OCI-LY3 (cell line): Measurements from ENCODE around the gene CLDN14.

Experiments
- H2AFZ ChIP-seq: fragments of 200-600, 300-600 bp; shearing (Covaris generic); 2 replicates; pipeline ENCODE4 v1.6.0; 2014; ENCODE audit warnings: antibody characterized with exemption, low read depth, low read length
- H3K27ac ChIP-seq: fragments of 200-600, 300-600 bp; sonication (generic); 2 replicates; pipeline ENCODE4 v1.5.1; 2014; ENCODE audit warnings: mild to moderate bottlenecking, low read length, moderate library complexity, mixed read lengths
- H3K27me3 ChIP-seq: fragments of 200-600, 300-600 bp; sonication (generic); 2 replicates; pipeline ENCODE4 v1.6.1; 2014; ENCODE audit warnings: low read depth, low read length, mixed read lengths
- H3K36me3 ChIP-seq: fragments of 200-600, 300-600 bp; sonication (generic); replicated peaks from 2 replicates; pipeline ENCODE3; 2014; ENCODE audit warnings: low read depth, low read length, mixed read lengths
- H3K4me1 ChIP-seq: fragments of 300-600, 200-600 bp; sonication (generic); 2 replicates; pipeline ENCODE4 v1.6.1; 2014; ENCODE audit warnings: low read length, mixed read lengths
- H3K4me2 ChIP-seq: fragments of 200-600, 300-600 bp; sonication (generic); 2 replicates; pipeline ENCODE4 v1.6.1; 2014; ENCODE audit warnings: low read length, mixed read lengths
- H3K4me3 ChIP-seq: fragments of 300-600, 200-600 bp; sonication (generic); 2 replicates; pipeline ENCODE4 v1.5.1; 2014; ENCODE audit warnings: antibody characterized with exemption, mild to moderate bottlenecking, low read length, moderate library complexity
- H3K79me2 ChIP-seq: fragments of 300-600, 200-600 bp; shearing (Covaris generic); 2 replicates; pipeline ENCODE4 v1.6.1; 2014; ENCODE audit warnings: mild to moderate bottlenecking, low read length, mixed read lengths
- H3K9ac ChIP-seq: fragments of 300-600, 200-600 bp; shearing (Covaris generic); 2 replicates; pipeline ENCODE4 v1.6.0; 2014; ENCODE audit warnings: mild to moderate bottlenecking, low read length, moderate library complexity
- H3K9me3 ChIP-seq: fragments of 200-600, 300-600 bp; shearing (Covaris generic); 2 replicates; pipeline ENCODE4 v1.6.1; 2014; ENCODE audit warnings: low read length, mixed read lengths; ENCODE audit not compliant: insufficient read depth
- H4K20me1 ChIP-seq: fragments of 200-600, 300-600 bp; sonication (generic); 2 replicates; pipeline ENCODE4 v1.6.1; 2016; ENCODE audit warnings: low read length, mixed read lengths; ENCODE audit not compliant: insufficient read depth
- EZH2phosphoT487 ChIP-seq: fragments of 200-600 bp; shearing (Covaris generic); IDR thresholded peaks from 2 replicates; pipeline ENCODE4 v1.6.1; 2018; ENCODE audit warnings: antibody characterized with exemption, mixed run types, low read depth
- TF ChIP-seq, protein P1 (sequence below): fragments of 200-600, 300-600 bp; sonication (generic); IDR thresholded peaks from 2 replicates; pipeline ENCODE4 v1.5.1; 2014; ENCODE audit warnings: antibody characterized with exemption, low read length, low read depth

Gene CLDN14

DNA sequence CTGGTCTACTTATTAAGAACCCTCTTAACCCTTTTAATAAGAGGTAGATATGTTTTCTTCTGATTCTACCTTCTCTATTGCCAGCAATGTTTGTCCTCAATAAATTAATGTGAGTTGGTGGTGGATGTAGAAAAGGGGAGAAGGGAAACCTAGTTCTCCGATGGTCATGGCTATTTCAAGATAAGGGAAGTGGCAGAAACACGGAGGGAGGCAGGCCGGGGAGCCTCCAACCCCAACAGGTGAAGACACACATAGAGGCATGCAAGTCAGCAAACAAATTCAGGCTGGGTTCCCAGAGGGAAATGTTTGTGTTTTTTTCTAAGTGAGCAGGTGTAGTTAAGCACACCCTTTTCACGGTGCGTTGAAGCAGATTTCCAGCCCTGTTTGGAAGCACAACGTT is 31.0 kb upstream of the CLDN14 start:
- Histone ChIP-seq H3K4me1 (peaks cover 61% of the 10 kb centered on the region), H3K4me2 (no peak overlapping the region)

DNA sequence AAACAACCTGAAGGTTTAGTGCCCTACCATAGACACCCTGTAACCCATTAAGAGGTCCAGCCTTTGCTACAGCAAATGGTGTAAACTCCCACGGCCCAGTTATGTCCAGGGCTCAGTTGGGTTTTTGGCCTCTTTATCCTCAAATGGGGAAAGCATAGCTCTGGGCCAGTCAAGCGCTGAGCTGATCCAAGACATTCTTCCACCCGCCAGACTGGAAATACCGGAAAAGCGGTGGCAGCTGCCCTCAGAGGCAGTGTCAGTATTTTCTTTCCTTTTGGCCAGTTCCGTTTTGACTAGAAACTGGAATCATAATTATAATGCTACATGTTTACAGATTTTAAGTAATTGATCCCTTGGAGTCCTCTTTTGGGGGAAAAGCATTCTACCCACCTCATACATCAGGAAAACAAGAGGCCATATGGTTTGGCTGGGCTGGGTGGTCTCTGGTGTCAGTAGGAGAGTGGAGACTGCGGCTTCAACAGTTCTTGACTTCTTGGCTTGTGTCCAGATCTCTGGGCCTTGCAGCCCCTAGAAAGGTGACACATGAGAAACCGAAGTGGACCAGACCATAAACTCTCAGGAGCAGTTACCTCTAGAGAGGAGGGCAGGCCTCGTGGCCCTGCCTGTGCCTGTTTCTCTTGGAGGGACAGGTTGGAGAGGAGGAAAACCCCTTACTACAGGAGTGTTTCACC is 30.2 kb upstream of the CLDN14 start:
- Histone ChIP-seq H3K27me3 (no peaks in the 10 kb centered on the region), H3K4me1 (peaks cover 62% of the 10 kb centered on the region), H3K36me3 (peaks cover 28% of the 10 kb centered on the region), H3K27ac (0 out of 2 replicates have a peak overlapping the region, but pooled peaks have one; percentile 15), H3K4me2 (no peak overlapping the region), H3K79me2 (no peaks in the 10 kb centered on the region), H4K20me1 (no peaks in the 10 kb centered on the region), H3K9me3 (no peaks in the 10 kb centered on the region), H3K9ac (no peak overlapping the region), H2AFZ (no peak overlapping the region), H3K4me3 (no peak overlapping the region)
- TF ChIP-seq, protein P1, sequence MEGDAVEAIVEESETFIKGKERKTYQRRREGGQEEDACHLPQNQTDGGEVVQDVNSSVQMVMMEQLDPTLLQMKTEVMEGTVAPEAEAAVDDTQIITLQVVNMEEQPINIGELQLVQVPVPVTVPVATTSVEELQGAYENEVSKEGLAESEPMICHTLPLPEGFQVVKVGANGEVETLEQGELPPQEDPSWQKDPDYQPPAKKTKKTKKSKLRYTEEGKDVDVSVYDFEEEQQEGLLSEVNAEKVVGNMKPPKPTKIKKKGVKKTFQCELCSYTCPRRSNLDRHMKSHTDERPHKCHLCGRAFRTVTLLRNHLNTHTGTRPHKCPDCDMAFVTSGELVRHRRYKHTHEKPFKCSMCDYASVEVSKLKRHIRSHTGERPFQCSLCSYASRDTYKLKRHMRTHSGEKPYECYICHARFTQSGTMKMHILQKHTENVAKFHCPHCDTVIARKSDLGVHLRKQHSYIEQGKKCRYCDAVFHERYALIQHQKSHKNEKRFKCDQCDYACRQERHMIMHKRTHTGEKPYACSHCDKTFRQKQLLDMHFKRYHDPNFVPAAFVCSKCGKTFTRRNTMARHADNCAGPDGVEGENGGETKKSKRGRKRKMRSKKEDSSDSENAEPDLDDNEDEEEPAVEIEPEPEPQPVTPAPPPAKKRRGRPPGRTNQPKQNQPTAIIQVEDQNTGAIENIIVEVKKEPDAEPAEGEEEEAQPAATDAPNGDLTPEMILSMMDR, result no peak
- no peak for TF ChIP-seq EZH2phosphoT487

More for the DNA sequence above, 31.0 kb upstream of the CLDN14 start:
- no peaks in the 10 kb centered on the region for H3K79me2 ChIP-seq
- no peak overlapping the region for H3K9ac ChIP-seq
- peaks cover 29% of the 10 kb centered on the region for H3K36me3 ChIP-seq
- H3K9me3 ChIP-seq, result no peaks in the 10 kb centered on the region
- H3K4me3 ChIP-seq, result no peak overlapping the region
- no peaks in the 10 kb centered on the region for H4K20me1 ChIP-seq
- TF ChIP-seq, protein P1, result no peak
- TF ChIP-seq EZH2phosphoT487, result no peak
- no peak overlapping the region for H2AFZ ChIP-seq
- 0 out of 2 replicates have a peak overlapping the region, but pooled peaks have one; percentile 15 for H3K27ac ChIP-seq
- no peaks in the 10 kb centered on the region for H3K27me3 ChIP-seq

DNA sequence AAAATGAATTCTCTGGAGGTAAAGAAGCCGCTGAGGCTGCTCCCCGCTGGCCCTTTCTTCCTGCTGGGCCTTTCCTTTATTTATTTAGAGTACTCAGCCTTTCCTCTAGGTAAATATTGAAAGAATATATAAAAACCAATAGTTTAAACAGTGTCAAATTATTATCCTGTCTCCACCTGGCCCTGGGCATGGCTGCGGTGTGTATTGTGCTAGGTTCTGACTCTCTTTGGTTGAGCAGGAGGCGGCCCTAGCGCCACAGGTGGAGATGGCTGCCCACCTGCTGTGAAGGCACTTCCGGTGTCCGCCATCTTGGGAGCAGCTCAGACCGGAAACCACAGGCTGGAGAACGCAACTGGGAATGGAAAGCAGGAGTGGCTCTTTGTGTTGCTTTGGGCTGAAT is 29.0 kb upstream of the CLDN14 start:
- no peak overlapping the region for H3K4me3 ChIP-seq
- H3K4me1 ChIP-seq, result peaks cover 61% of the 10 kb centered on the region
- H3K4me2 ChIP-seq, result no peak overlapping the region
- no peak overlapping the region for H3K27ac ChIP-seq
- no peaks in the 10 kb centered on the region for H3K9me3 ChIP-seq
- H3K9ac ChIP-seq, result no peak overlapping the region
- no peaks in the 10 kb centered on the region for H4K20me1 ChIP-seq
- no peak for TF ChIP-seq EZH2phosphoT487
- TF ChIP-seq, protein P1, result no peak
- peaks cover 21% of the 10 kb centered on the region for H3K36me3 ChIP-seq
- H3K27me3 ChIP-seq, result no peaks in the 10 kb centered on the region
- H2AFZ ChIP-seq, result no peak overlapping the region
- no peaks in the 10 kb centered on the region for H3K79me2 ChIP-seq

DNA sequence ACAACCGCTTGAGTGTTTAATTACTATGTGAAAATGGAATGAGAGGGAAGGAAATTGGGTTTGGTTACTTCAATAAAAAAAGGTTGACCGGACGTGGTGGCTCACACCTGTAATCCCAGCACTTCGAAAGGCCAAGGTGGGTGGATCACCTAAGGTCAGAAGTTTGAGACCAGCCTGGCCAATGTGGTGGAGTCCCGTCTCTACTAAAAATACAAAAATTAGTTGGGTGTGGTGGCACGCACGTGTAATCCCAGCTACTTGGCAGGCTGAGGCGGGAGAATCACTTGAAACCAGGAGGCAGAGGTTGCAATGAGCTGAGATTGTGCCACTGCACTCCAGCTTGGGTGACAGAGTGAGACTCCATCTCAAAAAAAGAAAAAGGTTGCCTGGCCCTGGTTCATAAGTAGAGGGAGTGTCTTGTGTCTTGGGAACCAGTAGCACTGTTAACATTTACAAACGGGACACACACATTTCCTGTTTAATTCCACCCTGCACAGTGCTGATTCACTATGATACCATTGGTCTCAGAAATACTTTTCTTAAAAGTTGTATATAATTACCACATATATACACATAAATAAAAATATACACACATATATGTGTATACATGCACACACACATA is 27.6 kb upstream of the CLDN14 start:
- Histone ChIP-seq H3K4me3 (no peak overlapping the region), H3K4me2 (no peak overlapping the region), H3K9ac (no peak overlapping the region), H4K20me1 (no peaks in the 10 kb centered on the region), H3K4me1 (peaks cover 48% of the 10 kb centered on the region), H3K27ac (no peak overlapping the region), H3K36me3 (peaks cover 31% of the 10 kb centered on the region), H3K9me3 (no peaks in the 10 kb centered on the region), H2AFZ (no peak overlapping the region), H3K79me2 (no peaks in the 10 kb centered on the region), H3K27me3 (no peaks in the 10 kb centered on the region)
- TF ChIP-seq, protein P1, result no peak
- TF ChIP-seq EZH2phosphoT487, result no peak
